GM18870 (cell line): Measurements from ENCODE around the gene OTUB2.

ENCODE experiments used
- ATAC-seq: cut with Tn5 transposase; IDR thresholded peaks from one replicate; pipeline ENCODE4 v1.9.1; 2021; ENCODE audit warnings: moderate library complexity; ENCODE audit not compliant: unreplicated experiment

Gene OTUB2

DNA sequence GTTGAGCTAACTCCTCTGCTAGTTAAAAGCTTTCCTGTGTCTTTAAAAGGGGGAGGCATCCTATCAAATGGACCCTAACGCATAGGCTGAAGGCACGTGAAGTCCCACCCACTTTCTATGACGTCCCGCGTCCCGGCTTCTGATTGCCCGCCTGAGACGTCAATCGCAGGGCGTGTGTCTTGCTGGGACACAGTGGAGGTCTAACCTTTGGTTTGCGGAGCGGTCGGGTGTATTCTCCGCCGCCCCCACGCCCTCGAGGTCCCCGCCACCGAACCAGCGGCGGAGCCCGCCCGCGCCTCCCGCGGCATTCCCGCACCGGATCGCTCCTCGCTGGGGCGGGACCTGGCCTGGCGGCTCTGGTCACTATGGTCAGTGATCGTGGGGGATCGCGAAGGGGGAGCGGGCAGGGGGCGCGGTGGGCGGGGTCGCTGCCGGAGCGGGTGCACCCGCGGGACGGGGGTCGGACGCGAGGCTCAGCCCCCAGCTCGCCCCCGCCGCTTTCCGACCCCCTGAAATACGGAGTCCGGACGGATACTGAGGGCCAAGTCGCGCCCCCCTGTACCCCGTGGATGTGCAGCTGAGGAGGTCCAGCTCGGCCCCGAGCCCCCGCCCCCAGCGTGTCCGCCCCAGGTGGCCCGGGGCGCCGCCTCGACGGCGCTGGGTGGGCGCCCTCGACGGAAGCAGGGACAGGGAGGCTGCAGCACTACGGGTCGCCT is at the start of gene OTUB2:
OTUB2 (plus strand) TSS at position 168 of the 716 bp plus-strand sequence; CDS start at position 366, 198 bp downstream.
- ATAC-seq: peak; percentile 99

- peak; percentile 10 for ATAC-seq
These were observed 49.6 kb upstream of the OTUB2 start, which contains the start of gene ASB2 for GRCh38 chr14:93976477-93977057. ASB2 (minus strand) TSS chr14:93976570; CDS start chr14:93964539, 12,031 bp downstream.

DNA sequence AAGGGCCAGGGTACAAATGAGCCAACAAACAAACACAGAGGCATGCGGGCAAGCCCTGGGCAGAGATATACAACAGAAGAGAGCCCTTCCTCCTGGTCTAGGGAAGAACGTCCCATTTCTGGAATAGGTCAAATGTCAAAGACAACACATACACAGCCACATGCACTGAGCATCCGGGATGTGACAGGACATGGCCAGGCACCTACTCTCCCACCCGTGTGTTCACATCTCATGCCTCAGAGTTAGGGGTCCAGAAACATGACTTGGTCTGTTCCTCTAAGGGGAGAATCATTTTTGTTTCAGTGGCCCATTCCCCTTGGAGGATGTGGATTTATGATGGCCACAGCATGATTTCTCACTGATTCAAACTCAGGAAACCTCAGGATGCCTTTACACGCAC is 49.0 kb upstream of the OTUB2 start:
- ATAC-seq: no peak

DNA sequence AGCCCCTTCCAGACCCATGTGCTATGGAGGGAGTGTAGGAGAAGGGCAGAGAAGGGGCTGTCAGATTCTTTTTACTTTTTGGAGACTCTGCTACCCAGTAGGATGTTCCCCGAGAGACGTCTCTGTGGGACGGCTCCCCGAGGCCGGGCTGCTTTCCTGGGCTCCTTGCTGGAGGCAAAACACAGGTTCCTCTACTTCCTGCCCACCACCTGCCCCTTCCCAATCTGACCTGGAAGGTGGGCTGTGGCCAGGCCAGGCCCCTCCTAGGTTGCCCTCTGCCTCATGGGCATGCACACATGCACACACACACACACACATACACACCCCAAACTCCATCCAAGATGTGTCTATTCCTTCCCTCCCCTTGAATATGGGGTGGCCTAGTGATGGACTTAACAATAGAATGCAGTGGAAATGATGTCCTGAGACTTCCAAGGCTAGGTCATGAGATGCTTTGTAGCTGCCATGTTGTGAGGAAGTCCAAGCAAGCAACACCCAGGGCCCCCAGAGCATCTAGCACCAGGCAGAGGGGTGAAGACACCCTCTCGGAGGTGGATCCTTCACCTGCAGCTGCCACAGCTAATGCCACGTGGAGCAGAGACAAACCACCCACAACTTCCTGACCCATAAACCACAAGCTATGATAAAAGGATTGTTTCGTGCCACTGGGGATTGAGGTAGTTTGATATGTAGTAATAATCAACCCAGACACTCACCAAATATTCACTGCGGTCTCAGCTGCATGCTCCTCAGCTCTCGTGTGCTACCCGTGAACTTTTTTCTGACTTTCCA is 48.2 kb upstream of the OTUB2 start:
- ATAC-seq: peak; percentile 60

GRCh38 chr14:93978735-93979134 is 47.4 kb upstream of the OTUB2 start:
- no peak for ATAC-seq

- no peak for ATAC-seq
These were observed 45.5 kb upstream of the OTUB2 start for GRCh38 chr14:93980456-93981201.

DNA sequence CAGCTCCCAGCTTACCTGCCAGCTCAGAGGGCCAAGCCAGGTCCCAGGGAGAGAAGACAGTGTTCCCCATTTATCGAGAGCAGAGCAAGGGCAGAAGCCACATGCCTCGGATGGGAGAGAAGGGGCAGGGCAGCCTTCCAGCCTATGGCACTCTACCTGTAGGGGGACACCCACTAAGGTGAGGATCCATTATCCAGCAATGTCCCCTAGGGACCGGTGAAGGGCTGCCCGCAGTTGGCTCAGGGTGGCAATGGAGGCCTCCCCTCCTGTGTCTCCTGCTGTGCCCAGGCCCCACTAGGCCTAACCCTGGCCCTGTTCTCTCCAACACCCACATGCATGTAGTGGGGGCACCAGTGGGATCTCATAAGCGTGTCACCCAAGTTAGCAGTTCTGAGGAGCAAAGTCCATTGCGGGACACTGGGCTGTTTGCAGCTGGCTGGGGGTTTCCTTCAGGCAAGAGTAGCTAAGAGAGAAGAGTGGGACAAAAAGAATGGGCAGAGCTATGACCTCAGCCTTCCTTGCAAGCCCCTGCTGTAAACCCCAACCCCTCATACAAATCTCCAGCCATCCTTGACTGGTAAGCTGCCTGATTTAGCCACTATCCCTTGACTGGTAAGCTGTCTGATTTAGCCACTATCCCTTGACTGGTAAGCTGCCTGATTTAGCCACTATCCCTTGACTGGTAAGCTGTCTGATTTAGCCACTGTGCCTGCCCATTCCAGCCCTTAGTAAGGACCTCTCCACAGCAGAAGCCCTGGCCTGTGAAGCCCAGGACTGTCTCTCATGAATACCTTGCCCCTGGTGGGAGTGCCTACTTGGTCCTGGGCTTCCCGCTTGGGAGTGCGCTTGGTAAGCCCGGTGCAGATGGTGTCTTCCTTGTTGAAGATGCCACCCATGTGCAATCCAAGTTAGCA is 44.6 kb upstream of the OTUB2 start:
- no peak for ATAC-seq

GRCh38 chr14:93982230-93983007 is 43.7 kb upstream of the OTUB2 start:
- ATAC-seq: no peak

DNA sequence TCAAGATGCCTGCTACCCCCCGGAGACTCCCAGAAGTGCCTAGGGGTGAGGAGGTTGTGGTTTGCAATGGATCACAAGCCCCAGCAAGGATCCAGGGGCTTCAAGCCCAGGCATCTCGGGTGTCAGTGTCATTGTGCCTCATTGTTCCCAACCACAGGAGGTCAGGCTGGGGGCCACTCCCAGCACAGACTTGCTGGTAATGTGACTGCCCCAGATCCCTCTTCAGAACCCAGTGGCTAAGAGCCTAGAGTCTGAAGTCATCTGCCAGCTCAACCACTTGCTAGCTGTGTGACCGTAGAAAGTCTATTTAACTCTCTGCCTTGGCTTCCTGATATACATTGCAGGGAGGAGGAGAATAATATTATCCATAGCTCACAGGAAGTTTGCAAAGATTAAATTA is 42.1 kb upstream of the OTUB2 start:
- no peak for ATAC-seq

GRCh38 chr14:93984987-93985410 is 41.1 kb upstream of the OTUB2 start:
- ATAC-seq: no peak

DNA sequence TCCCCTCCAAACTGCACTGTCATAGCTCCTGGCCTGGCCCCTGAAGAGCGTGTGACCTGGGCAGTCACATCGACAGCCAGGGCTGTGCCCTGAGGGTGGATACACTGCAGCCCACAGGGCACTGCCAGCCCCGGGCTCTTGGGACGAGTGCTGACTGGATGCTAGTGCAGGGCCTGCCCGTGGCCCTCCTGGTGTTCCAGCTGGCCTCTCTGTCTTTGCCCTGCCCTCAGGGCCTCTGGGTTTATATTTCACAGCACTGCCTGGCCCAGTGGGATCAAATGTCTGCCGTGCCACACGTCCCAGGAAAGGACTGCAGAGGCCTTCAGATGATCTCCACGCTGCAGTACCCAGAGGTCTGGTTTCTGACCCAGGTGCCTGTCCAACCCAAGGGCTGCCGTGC is 39.2 kb upstream of the OTUB2 start:
- no peak for ATAC-seq

- no peak for ATAC-seq
These were observed 38.8 kb upstream of the OTUB2 start for GRCh38 chr14:93987376-93987775.

GRCh38 chr14:93987815-93988476 is 38.2 kb upstream of the OTUB2 start:
- no peak for ATAC-seq

DNA sequence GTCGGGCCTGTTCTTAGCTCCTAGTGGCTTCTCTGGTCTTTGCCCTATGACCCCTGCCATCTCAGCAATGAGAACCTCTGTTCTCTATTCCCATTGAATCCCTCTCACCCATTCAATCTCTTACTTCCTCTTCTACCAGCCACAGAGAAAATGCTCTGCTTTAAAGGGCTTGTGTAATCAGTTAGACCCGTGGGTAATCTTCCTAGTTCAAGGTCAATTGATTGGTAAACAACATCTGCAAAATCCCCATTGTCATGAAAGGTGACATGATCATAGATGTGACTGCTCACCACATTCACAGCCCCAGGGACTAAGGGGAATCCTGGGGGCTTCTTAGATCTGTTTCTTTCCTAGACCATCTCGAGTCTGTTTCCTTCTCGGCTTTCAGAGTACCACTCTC is 36.2 kb upstream of the OTUB2 start:
- ATAC-seq: no peak

- no peak for ATAC-seq
These were observed 34.9 kb upstream of the OTUB2 start for GRCh38 chr14:93991212-93991611.

DNA sequence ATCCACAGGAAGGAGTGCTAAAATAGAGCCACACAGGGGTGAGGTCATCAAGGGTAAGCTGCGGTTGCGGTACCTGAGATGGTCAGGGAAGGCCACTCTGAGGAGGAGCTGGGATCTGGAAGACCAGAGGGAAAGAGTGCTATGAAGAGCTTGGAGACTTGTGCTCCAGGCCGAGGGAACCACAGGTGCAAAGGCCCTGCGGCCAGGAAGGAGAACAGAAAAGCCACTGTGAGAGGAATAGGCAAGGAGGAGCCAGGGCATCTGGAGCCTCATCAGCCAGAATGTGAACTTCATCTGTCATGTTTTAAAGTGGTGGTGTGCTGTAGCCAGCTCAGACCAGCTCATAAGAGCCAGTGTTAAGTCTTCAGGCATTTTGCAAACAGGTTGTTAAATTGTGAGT is 34.5 kb upstream of the OTUB2 start:
- ATAC-seq: no peak

DNA sequence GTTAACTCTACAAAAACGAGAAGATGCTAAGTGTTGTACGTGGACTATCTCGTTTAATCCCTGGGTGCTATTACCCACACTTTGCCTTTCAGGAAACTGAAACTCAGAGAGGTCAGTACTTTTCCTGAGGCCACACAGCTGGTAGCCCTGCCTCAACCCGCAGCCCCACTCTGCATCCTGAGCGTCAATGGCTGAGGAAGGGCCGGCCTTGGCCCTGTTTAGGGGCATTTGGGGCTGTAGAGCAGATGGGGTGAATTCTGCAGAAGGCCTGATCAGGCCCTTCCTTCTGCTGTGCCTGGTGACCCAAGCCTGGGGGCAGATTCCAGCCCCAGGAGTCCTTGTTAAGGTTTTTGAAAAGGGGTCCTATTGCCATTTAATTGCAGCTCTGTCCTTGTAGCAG is 32.8 kb upstream of the OTUB2 start:
- no peak for ATAC-seq

DNA sequence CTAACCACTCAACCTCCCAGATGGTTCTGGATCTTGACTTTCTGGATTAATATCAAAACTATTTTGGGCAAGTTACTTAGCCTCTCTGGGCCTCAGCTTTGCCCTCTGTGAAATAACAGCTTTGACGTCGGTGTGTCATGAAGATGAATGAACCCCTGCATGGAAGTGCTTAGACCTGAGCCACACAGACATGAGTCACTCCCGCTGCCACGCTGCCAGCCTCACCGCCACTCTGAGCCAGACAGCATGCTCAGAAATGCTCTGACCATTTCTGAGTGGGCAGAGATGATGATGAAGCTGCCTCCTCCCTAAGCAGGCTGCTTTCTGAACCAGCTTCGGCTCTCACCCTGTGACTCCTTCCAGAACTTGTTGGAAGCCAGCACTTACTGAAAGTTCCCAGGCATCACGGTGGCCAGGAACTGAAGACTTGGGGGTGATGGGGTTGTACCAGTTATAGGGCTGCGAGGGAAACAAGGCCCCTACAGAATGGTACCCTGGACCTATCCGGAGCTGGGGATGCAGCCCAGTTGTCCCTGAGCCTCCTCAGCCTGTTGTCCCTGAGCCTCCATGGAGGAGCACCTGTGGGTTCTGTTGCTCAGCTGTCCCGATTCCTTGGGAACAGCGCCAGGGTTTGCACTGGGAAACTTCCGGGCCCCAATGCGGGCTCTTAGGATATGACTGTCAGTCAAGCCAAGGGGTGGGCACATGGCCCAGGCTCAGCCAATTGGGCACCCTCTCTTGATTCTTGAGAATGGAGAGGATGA is 31.0 kb upstream of the OTUB2 start:
- no peak for ATAC-seq
